H1 (cell line): ENCODE results near the gene FZD4. TPM values are rescaled to one million over a fixed set of nuclear protein-coding genes. Genes with fewer than 3 reads are reported as not detected.

Experiments
- CTCF ChIA-PET: fragments of 300-600 bp; sonication (Branson Sonifier 250); formaldehyde crosslinking; loops from one replicate; lab custom pipeline; 2021; ENCODE audit not compliant: partially characterized antibody; lab: Charles Lee
- POLR2A ChIA-PET: fragments of 300-600 bp; sonication (Branson Sonifier 250); formaldehyde crosslinking; loops from one replicate; lab custom pipeline; 2021; ENCODE audit warnings: inconsistent platforms; ENCODE audit not compliant: partially characterized antibody; lab: Charles Lee
- DNase-seq, 2 experiments: peaks; one replicate each; pipeline versions ENCODE4 v3.0.0 to v3.0.0-alpha.2; 2010 to 2022; ENCODE audit warnings: low spot score in 2 of 2, low read depth in 1 of 2, mixed read lengths in 1 of 2
- FAIRE-seq: peaks from 2 replicates; lab custom pipeline; 2011; peaks lifted over from hg19 to GRCh38; lab: Jason Lieb, UNC
- H2AFZ ChIP-seq: 2 replicates; pipeline ENCODE4 v1.8.1; 2012; ENCODE audit warnings: low read length, inconsistent platforms
- H2AK5ac ChIP-seq: 2 replicates; pipeline ENCODE4 v1.6.1; 2013; ENCODE audit warnings: low read depth, low read length
- H2BK120ac ChIP-seq: replicated peaks from 2 replicates; pipeline ENCODE3; 2013; ENCODE audit warnings: low read depth, low read length, inconsistent platforms
- H2BK12ac ChIP-seq: 2 replicates; pipeline ENCODE4 v1.6.1; 2013; ENCODE audit warnings: low read depth, low read length
- H2BK15ac ChIP-seq: 2 replicates; pipeline ENCODE4 v1.6.1; 2013; ENCODE audit warnings: low read length
- H2BK20ac ChIP-seq: 2 replicates; pipeline ENCODE4 v1.6.1; 2013; ENCODE audit warnings: low read length
- H2BK5ac ChIP-seq: 2 replicates; pipeline ENCODE4 v1.6.1; 2013; ENCODE audit warnings: low read depth, low read length
- H3K14ac ChIP-seq: 2 replicates; pipeline ENCODE4 v1.6.1; 2013; ENCODE audit warnings: inconsistent platforms; ENCODE audit not compliant: insufficient read length
- H3K18ac ChIP-seq: 2 replicates; pipeline ENCODE4 v1.6.1; 2013; ENCODE audit warnings: low read length; ENCODE audit errors: extremely low read depth
- H3K23ac ChIP-seq: 2 replicates; pipeline ENCODE4 v1.6.1; 2013; ENCODE audit warnings: inconsistent platforms; ENCODE audit not compliant: insufficient read length
- H3K23me2 ChIP-seq: 2 replicates; pipeline ENCODE4 v1.6.1; 2013; ENCODE audit warnings: low read depth, low read length
- H3K27ac ChIP-seq: 2 replicates; pipeline ENCODE4 v1.6.1; 2011; ENCODE audit warnings: low read depth, low read length, inconsistent platforms
- H3K27me3 ChIP-seq, 4 experiments: replicated peaks in 1 of 4; 1 replicate in 1 of 4; 2 replicates in 3 of 4; pipeline versions ENCODE4 v1.6.1 to v1.8.1; 2011 to 2013; ENCODE audit warnings: low read length in 3 of 4, mild to moderate bottlenecking in 3 of 4, inconsistent platforms in 2 of 4, mixed read lengths in 2 of 4, moderate library complexity in 1 of 4; ENCODE audit not compliant: control insufficient read depth in 3 of 4, insufficient read depth in 3 of 4; ENCODE audit errors: extremely low read depth in 1 of 4
- H3K36me3 ChIP-seq, 4 experiments: 2 replicates each; pipeline versions ENCODE4 v1.6.1 to v1.8.1; 2011 to 2013; ENCODE audit warnings: mild to moderate bottlenecking in 4 of 4, low read length in 3 of 4, moderate library complexity in 2 of 4, control low read depth in 1 of 4, inconsistent platforms in 1 of 4; ENCODE audit not compliant: insufficient read depth in 4 of 4, control insufficient read depth in 2 of 4
- H3K4ac ChIP-seq: replicated peaks from 2 replicates; pipeline ENCODE3; 2013; ENCODE audit warnings: low read length, low read depth, mixed read lengths, inconsistent platforms; ENCODE audit not compliant: insufficient read length
- H3K4me1 ChIP-seq, 4 experiments: replicated peaks in 1 of 4; 1 replicate in 1 of 4; 2 replicates in 3 of 4; pipeline versions ENCODE4 v1.6.1 to v1.8.1; 2011 to 2013; ENCODE audit warnings: low read length in 3 of 4, inconsistent platforms in 2 of 4, mixed read lengths in 1 of 4; ENCODE audit not compliant: insufficient read depth in 4 of 4, control insufficient read depth in 3 of 4
- H3K4me2 ChIP-seq, 2 experiments: 2 replicates each; pipeline versions ENCODE4 v1.6.1 to v1.8.1; 2011 to 2013; ENCODE audit warnings: low read depth in 2 of 2, low read length in 2 of 2, control low read depth in 1 of 2, inconsistent platforms in 1 of 2, mild to moderate bottlenecking in 1 of 2; ENCODE audit not compliant: insufficient read depth in 1 of 2
- H3K4me3 ChIP-seq, 4 experiments: fragments of 200-600, 300-600 bp in 1 of 4; sonication (generic), shearing (Covaris generic), sonication (Bioruptor Twin) in 1 of 4; 2 replicates each; pipeline versions ENCODE4 v1.5.1 to v1.8.1; 2011 to 2016; ENCODE audit warnings: low read length in 4 of 4, low read depth in 3 of 4, control low read depth in 2 of 4, inconsistent platforms in 2 of 4, mild to moderate bottlenecking in 2 of 4, mixed read lengths in 1 of 4, moderate library complexity in 1 of 4; ENCODE audit not compliant: insufficient read depth in 2 of 4; ENCODE audit errors: extremely low read depth in 1 of 4
- H3K56ac ChIP-seq: replicated peaks from 2 replicates; pipeline ENCODE3; 2013; ENCODE audit warnings: low read depth, mild to moderate bottlenecking, mixed read lengths, low read length, inconsistent platforms; ENCODE audit not compliant: insufficient read length
- H3K79me1 ChIP-seq: 2 replicates; pipeline ENCODE4 v1.6.1; 2013; ENCODE audit warnings: low read depth, low read length, control low read depth
- H3K79me2 ChIP-seq, 2 experiments: 2 replicates each; pipeline versions ENCODE4 v1.6.1 to v1.8.1; 2012 to 2013; ENCODE audit warnings: low read length in 2 of 2, mild to moderate bottlenecking in 2 of 2, inconsistent platforms in 1 of 2; ENCODE audit not compliant: insufficient read depth in 2 of 2, control insufficient read depth in 1 of 2
- H3K9ac ChIP-seq, 4 experiments: replicated peaks in 1 of 4; 1 replicate in 1 of 4; 2 replicates in 3 of 4; pipeline versions ENCODE4 v1.6.1 to v1.8.1; 2011 to 2013; ENCODE audit warnings: low read depth in 3 of 4, low read length in 3 of 4, control low read depth in 2 of 4, mild to moderate bottlenecking in 2 of 4, moderate library complexity in 2 of 4, inconsistent platforms in 1 of 4; ENCODE audit errors: extremely low read depth in 1 of 4
- H3K9me3 ChIP-seq, 2 experiments: 2 replicates each; pipeline versions ENCODE4 v1.6.1 to v1.8.1; 2012 to 2013; ENCODE audit warnings: mild to moderate bottlenecking in 2 of 2, moderate library complexity in 2 of 2, control low read depth in 1 of 2, inconsistent platforms in 1 of 2, low read depth in 1 of 2, low read length in 1 of 2, mixed read lengths in 1 of 2; ENCODE audit not compliant: insufficient read depth in 2 of 2
- H4K20me1 ChIP-seq, 2 experiments: replicated peaks in 1 of 2; 2 replicates each; pipeline versions ENCODE3 to v1.8.1; 2011 to 2013; ENCODE audit warnings: inconsistent platforms in 2 of 2, low read length in 2 of 2, mild to moderate bottlenecking in 1 of 2; ENCODE audit not compliant: insufficient read depth in 2 of 2, control insufficient read depth in 1 of 2
- H4K5ac ChIP-seq: 2 replicates; pipeline ENCODE4 v1.6.1; 2013; ENCODE audit warnings: low read length, low read depth, mixed read lengths, inconsistent platforms; ENCODE audit not compliant: insufficient read length
- H4K8ac ChIP-seq: 2 replicates; pipeline ENCODE4 v1.8.0; 2013; ENCODE audit warnings: mild to moderate bottlenecking, moderate library complexity, low read length, inconsistent platforms; ENCODE audit not compliant: insufficient read depth; ENCODE audit errors: extremely low read depth
- H4K91ac ChIP-seq: replicated peaks from 2 replicates; pipeline ENCODE3; 2013; ENCODE audit warnings: low read length, mixed read lengths, inconsistent platforms; ENCODE audit not compliant: insufficient read length
- HDAC2 ChIP-seq, 2 experiments: fragments of 300-600 bp in 1 of 2; sonication (generic) in 1 of 2; IDR thresholded peaks; 2 replicates each; pipeline ENCODE4 v1.6.1; 2011 to 2012; ENCODE audit warnings: low read depth in 2 of 2, low read length in 2 of 2, mild to moderate bottlenecking in 2 of 2, moderate library complexity in 2 of 2, borderline replicate concordance in 1 of 2, inconsistent platforms in 1 of 2
- HDAC6 ChIP-seq: IDR thresholded peaks from one replicate; pipeline ENCODE4 v1.7.1; 2012; ENCODE audit warnings: low read depth, mild to moderate bottlenecking, inconsistent platforms, low read length, moderate library complexity
- RAD21 ChIP-seq, 2 experiments: IDR thresholded peaks in 1 of 2; conservative IDR thresholded peaks in 1 of 2; 2 replicates each; pipeline ENCODE4 v1.6.1; 2011; ENCODE audit warnings: low read depth in 2 of 2, low read length in 2 of 2, improper control_type of control experiment in 1 of 2, inconsistent platforms in 1 of 2, mild to moderate bottlenecking in 1 of 2, moderate library complexity in 1 of 2
- SRF ChIP-seq: IDR thresholded peaks from 2 replicates; pipeline ENCODE4 v1.6.1; 2011; ENCODE audit warnings: mild to moderate bottlenecking, low read depth, low read length, moderate library complexity
- WGBS, 2 experiments: shearing (Covaris generic) in 1 of 2; methylation state at CpG; one replicate each; pipeline versions ENCODE4 v1.1.6 to v1.1.7; 2013 to 2015; ENCODE audit warnings: low lambda C conversion rate in 2 of 2, mixed read lengths in 2 of 2, inconsistent platforms in 1 of 2, low coverage in 1 of 2, missing lambda C conversion rate in 1 of 2; ENCODE audit not compliant: insufficient replicate concordance in 2 of 2, insufficient coverage in 1 of 2, insufficient read length in 1 of 2; ENCODE audit errors: extremely low coverage in 1 of 2, missing lambda C conversion rate in 1 of 2; 5-methylcytosine and 5-hydroxymethylcytosine counted together
- polyA plus RNA-seq, 7 experiments: library from polyadenylated mRNA; depleted of rRNA in 3 of 7; stranded (reverse) in 5 of 7; unstranded in 2 of 7; fragments of >200 nt in 5 of 7; fragments of 200-250 nt in 2 of 7; gene quantifications; 1 replicate in 5 of 7; 2 replicates in 1 of 7; 4 replicates in 1 of 7; pipeline versions ENCODE4 v1.2.1 to v1.2.3, GENCODE V29; 2011 to 2013; ENCODE audit warnings: missing spikeins in 2 of 7, mixed read lengths in 2 of 7
- total RNA-seq: library from RNA; stranded (reverse); fragmentation: NEBNext Ultra II Directional; extraction: Animal tissue kit (Norgen Biotek cat#: 25700); gene quantifications from 2 replicates; pipeline ENCODE4 v1.2.1, GENCODE V29; 2021

The FZD4 gene
- total and polyA plus RNA-seq, 2 of the 8 experiments (the other 6 are each of a cell fraction or from before 2014, with no cell fraction given) = 3.1 to 7.1 TPM

DNA sequence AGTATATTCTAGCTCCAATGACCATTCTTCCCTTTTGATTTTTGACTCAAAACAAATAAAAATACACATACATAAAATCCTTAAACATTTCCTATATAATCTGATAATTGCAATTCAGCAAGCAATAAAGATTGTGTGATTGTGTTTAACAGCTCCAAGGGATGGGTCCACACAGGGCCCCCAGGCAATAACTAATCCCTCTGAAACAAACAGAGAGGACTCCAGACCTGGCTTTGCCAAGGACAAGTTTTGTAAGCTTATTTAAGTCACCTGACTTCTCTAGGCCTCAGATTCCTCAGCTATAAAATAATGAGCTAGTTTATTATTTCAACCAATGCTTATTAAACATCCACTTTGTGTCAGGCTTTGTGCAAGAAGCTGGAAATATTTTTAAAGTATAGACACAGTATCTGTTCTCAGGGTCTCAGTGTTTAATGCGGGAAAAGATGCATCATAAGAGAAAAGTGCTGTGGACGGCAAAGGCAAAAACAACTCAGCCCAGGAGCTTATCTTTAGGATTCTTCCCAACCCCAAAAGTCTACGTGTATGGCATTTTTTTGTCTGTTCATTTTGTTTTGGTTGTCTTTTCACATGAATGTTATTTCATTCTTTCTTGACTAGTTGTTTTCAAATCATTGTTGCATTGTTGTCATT lies 20.1 kb downstream of the FZD4 start:
- Histone ChIP-seq H3K9ac (no peak overlapping the region), H4K91ac (no peak overlapping the region), H3K79me2 (no peaks in the 10 kb centered on the region), H2BK12ac (no peak overlapping the region), H2BK120ac (no peak overlapping the region), H4K20me1 (no peaks in the 10 kb centered on the region), H3K23me2 (no peaks in the 10 kb centered on the region), H2BK20ac (no peak overlapping the region), H4K5ac (no peak overlapping the region), H3K9me3 (no peaks in the 10 kb centered on the region), H3K4me3 (no peak overlapping the region), H3K18ac (no peak overlapping the region), H3K4me1 (peaks cover 2 to 9% (median 4%) of the 10 kb centered on the region in 4 experiments; a peak in 6 of 7 replicates), H3K23ac (no peak overlapping the region), H2BK15ac (no peak overlapping the region), H2BK5ac (no peak overlapping the region), H3K27ac (no peak overlapping the region), H3K79me1 (no peaks in the 10 kb centered on the region), H2AK5ac (no peak overlapping the region), H3K56ac (no peak overlapping the region), H2AFZ (peak overlapping the region; percentile 80; the same call in 1 of the 2 replicates), H3K14ac (no peak overlapping the region), H3K4ac (no peak overlapping the region), H3K36me3 (no peaks in the 10 kb centered on the region), H4K8ac (no peak overlapping the region), H3K27me3 (no peaks in the 10 kb centered on the region), H3K4me2 (no peak overlapping the region)
- ChIA-PET CTCF (interaction anchor here (0.5 to 2.0 kb wide), 17 partner anchors 11 to 484 kb away, joined by 3 to 7 read pairs (median 3); no protein-coding TSS in a partner anchor), POLR2A (no interaction called here)
- DNase-seq = no peak
- FAIRE-seq = no peak
- TF ChIP-seq SRF = no peak
- TF ChIP-seq HDAC2 (IDR thresholded peaks at IDR 0.05; ENCODE audit: borderline replicate concordance in 1 of 2, low read depth in 2 of 2, low read length in 2 of 2) = no peak
- no peak for TF ChIP-seq HDAC6
- no peak for TF ChIP-seq RAD21 (IDR thresholded peaks at IDR 0.05 in 1 of 2, conservative IDR thresholded peaks at IDR 0.05 in 1 of 2; ENCODE audit: low read depth in 2 of 2, low read length in 2 of 2)
- 53% methylated on average over 3 of the region's 3 CpGs; no CpG with 5 or more reads in 1 of the 2 experiments for WGBS, 2 experiments
